ENCODE measurements around the gene RRM2.

RRM2 gene

DNA sequence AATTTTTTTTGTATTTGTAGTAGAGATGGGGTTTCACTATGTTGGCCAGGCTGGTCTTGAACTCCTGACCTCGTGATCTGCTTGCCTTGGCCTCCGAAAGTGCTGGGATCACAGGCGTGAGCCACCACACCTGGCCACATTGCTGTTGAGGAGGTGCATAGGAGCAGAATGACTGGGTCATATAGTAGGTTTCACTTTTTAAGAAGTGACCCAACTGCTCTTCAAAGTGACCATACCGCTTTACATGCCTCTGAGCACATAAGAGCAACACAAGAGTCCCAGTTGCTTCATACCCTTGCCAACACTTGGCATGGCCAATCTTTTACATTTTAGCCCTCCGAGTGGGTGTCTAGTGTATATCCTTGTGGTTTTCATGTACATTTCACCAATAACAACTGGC is 28.9 kb downstream of the RRM2 start:
- H3K4me3 ChIP-seq (ENCODE audit: low read length): no peak overlapping the region
- TF ChIP-seq, protein P1, sequence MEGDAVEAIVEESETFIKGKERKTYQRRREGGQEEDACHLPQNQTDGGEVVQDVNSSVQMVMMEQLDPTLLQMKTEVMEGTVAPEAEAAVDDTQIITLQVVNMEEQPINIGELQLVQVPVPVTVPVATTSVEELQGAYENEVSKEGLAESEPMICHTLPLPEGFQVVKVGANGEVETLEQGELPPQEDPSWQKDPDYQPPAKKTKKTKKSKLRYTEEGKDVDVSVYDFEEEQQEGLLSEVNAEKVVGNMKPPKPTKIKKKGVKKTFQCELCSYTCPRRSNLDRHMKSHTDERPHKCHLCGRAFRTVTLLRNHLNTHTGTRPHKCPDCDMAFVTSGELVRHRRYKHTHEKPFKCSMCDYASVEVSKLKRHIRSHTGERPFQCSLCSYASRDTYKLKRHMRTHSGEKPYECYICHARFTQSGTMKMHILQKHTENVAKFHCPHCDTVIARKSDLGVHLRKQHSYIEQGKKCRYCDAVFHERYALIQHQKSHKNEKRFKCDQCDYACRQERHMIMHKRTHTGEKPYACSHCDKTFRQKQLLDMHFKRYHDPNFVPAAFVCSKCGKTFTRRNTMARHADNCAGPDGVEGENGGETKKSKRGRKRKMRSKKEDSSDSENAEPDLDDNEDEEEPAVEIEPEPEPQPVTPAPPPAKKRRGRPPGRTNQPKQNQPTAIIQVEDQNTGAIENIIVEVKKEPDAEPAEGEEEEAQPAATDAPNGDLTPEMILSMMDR (conservative IDR thresholded peaks at IDR 0.05; ENCODE audit: low read length): no peak

DNA sequence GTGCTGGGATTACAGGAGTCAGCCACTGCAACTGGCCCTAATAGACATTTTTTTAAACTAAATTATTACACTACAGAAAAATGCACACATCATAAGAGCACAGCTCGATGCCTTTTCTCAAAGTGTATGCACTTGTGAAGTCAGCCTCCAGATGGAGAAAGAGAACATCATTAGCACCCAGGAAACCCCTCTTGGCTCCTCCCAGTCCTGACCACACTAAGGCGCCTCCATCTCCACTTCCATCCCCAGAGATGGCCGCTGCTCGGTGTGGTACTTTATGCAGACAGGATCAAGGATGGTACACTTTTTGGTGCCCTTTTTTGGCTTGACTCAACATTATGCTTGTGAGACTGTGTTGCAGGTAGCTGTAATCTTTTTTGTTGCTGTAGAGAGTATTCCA is 34.8 kb downstream of the RRM2 start:
- TF ChIP-seq, protein P1 (conservative IDR thresholded peaks at IDR 0.05; ENCODE audit: low read length): no peak
- no peak for DNase-seq (ENCODE audit: low read depth)
- no peak overlapping the region for H3K4me3 ChIP-seq (ENCODE audit: low read length)

More for the DNA sequence above, 28.9 kb downstream of the RRM2 start:
- no peak for DNase-seq (ENCODE audit: low read depth)

DNA sequence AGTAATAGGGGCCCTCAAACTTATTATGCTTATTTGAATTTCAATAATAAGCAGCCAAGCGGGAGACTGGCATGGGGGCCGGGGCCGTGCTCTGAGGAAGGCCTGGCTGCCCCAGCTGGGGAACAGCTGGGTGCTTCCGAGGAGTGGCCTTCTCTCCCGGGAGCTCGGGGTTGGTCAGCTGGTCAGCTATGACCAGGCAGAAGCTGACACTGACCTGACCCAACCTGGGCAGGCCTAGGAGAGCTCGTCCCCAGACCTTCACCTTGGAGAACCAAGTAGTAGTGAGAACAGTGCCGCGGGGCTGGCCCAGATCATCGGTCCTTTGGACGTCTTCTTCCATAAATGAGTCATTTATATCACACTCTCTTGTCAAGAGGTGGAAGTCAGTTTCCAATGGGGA is 36.1 kb downstream of the RRM2 start:
- no peak for DNase-seq (ENCODE audit: low read depth)
- no peak overlapping the region for H3K4me3 ChIP-seq (ENCODE audit: low read length)
- TF ChIP-seq, protein P1 (conservative IDR thresholded peaks at IDR 0.05; ENCODE audit: low read length): no peak

DNA sequence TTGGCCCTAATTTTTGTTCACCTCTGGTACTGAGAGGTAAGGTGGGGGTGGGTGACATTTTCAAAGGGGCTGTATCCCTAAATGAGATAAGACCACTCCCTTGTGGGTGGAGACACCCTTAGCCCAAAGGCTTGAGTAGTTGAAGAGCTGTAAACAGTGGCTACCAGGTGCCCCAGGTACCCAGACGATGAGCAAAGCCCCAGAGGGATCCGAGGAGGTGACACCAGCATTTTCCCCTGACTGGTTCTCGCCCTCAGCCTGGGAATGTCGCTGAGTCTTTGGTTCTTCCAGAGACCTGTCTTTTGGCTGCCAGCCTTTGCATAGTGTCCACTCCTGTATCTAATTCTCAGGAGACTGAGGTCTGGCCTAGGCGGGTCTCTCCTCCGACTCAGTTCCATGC is 36.5 kb downstream of the RRM2 start:
- no peak overlapping the region for H3K4me3 ChIP-seq (ENCODE audit: low read length)
- no peak for DNase-seq (ENCODE audit: low read depth)
- TF ChIP-seq, protein P1 (conservative IDR thresholded peaks at IDR 0.05; ENCODE audit: low read length): no peak

DNA sequence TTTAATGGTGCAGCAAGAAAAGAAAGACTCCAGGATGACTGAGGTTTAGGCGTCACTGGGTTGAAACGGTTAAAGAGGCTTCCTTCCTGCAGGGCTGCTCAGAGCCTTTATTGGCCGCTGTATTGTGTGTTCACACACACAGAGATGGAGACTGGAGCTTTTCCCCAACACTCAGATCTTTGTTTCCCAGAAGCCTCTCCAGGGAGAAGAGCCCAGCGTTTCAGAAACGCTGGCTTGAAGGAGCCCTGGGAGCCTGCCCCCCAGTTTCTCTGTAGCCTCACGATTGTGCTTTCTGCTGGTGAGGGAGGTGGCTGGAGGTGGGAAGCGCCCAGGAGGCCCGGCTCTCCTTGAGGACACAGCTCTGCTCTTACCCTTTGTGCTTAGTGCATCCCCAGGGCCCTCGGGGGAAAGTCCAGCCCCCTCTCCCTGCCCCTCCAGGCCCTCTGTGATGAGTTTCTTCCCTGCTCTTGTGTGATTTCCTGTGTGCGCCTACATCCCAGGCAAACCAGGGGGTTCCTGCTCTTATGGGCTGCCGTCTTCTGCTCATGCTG is 37.1 kb downstream of the RRM2 start:
- no peak for DNase-seq (ENCODE audit: low read depth)
- TF ChIP-seq, protein P1 (conservative IDR thresholded peaks at IDR 0.05; ENCODE audit: low read length): no peak
- no peak overlapping the region for H3K4me3 ChIP-seq (ENCODE audit: low read length)

DNA sequence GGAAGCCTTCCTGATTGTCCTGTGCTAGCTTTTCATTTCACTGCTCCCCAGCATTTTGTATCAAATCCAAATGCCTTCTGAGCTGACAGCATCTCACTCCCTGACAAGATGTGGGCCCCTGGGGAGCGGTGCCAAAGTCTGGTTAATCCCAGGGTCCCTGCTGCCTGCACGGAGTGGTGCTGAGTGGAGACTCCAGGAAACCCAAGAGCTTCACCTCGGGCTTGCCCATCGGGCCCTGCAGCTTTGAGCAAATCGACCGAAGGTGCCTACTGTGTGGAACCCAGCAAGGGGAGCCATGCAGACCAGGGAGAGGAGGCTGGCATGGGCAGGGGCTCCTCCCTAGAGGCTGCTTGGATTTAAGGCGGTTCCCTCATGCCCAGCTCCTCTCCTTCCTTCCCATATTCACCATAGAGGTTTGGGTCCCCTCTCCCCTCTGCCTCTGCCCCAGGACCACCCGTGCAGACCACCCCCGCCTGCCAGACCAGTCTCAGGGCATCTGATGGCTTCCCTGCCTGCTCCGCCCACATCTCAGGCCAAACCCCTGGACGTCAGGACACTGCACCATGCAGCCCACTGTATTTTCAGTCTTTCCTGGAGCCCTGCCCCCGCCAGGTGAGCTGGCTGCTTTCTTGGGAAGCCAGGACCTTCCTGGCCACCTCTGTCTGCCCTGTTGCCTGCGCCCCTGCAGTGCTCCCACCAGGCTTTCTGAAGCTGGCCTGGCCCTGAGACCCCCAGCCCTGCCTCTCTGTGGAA is 37.8 kb downstream of the RRM2 start:
- no peak overlapping the region for H3K4me3 ChIP-seq (ENCODE audit: low read length)
- TF ChIP-seq, protein P1 (conservative IDR thresholded peaks at IDR 0.05; ENCODE audit: low read length): no peak
- DNase-seq (ENCODE audit: low read depth): no peak
